GM12878 (cell line): Measurements from ENCODE around the gene SOX10. TPM values are rescaled to one million over a fixed set of nuclear protein-coding genes. Genes with fewer than 3 reads are reported as not detected.

Experiments used
- ATAC-seq: fragments of 200-7000 bp; cut with Tn5 transposase; 3 replicates; pipeline ENCODE4 v1.9.1; 2020; ENCODE audit warnings: mild to moderate bottlenecking, moderate library complexity
- BruUV-seq: library from RNA; stranded (reverse); fragments of 400-500 nt; replicated peaks from 2 replicates; lab custom pipeline; 2021; lab: Mats Ljungman, UMichigan
- CTCF ChIA-PET: fragments of 300-600 bp; sonication (Branson Sonifier 250); formaldehyde crosslinking; extraction: SDS; loops from one replicate; lab custom pipeline; 2021; ENCODE audit warnings: inconsistent platforms; lab: Yijun Ruan, JAX
- POLR2A ChIA-PET: fragments of 350-600 bp; formaldehyde crosslinking; extraction: SDS; loops from one replicate; lab custom pipeline; 2021; ENCODE audit warnings: inconsistent platforms; lab: Charles Lee
- RAD21 ChIA-PET: fragments of 300-600 bp; sonication (Branson Sonifier 250); formaldehyde crosslinking; loops from one replicate; lab custom pipeline; 2023; ENCODE audit warnings: antibody characterized with exemption; ENCODE audit not compliant: unreplicated experiment; lab: Charles Lee
- SMC1A ChIA-PET: fragments of 300-600 bp; sonication (Branson Sonifier 250); formaldehyde crosslinking; loops from one replicate; lab custom pipeline; 2023; ENCODE audit not compliant: unreplicated experiment, uncharacterized antibody; lab: Charles Lee
- DNase-seq: peaks from one replicate; pipeline ENCODE4 v3.0.0-alpha.2; 2011; ENCODE audit warnings: low read depth, low spot score
- FAIRE-seq: peaks from 3 replicates; lab custom pipeline; 2011; peaks lifted over from hg19 to GRCh38; lab: Jason Lieb, UNC
- H2AFZ ChIP-seq: 2 replicates; pipeline ENCODE4 v1.6.0; 2011; ENCODE audit warnings: low read depth, low read length, control low read depth; ENCODE audit not compliant: control insufficient read depth
- H3K27ac ChIP-seq: 2 replicates; pipeline ENCODE4 v1.5.1; 2011; ENCODE audit warnings: control low read depth; ENCODE audit not compliant: control insufficient read depth, insufficient read depth
- H3K27me3 ChIP-seq, 2 experiments: replicated peaks in 1 of 2; 2 replicates each; pipeline versions ENCODE4 v1.6.0 to v1.6.1; 2011; ENCODE audit warnings: low read length in 1 of 2; ENCODE audit not compliant: control insufficient read depth in 2 of 2, insufficient read depth in 2 of 2
- H3K36me3 ChIP-seq, 2 experiments: 2 replicates each; pipeline ENCODE4 v1.5.1; 2011; ENCODE audit warnings: low read length in 1 of 2; ENCODE audit not compliant: control insufficient read depth in 2 of 2, insufficient read depth in 2 of 2
- H3K4me1 ChIP-seq: 2 replicates; pipeline ENCODE4 v1.6.1; 2011; ENCODE audit warnings: mild to moderate bottlenecking, low read length, moderate library complexity, mixed read lengths; ENCODE audit not compliant: control insufficient read depth, insufficient read depth
- H3K4me2 ChIP-seq: 2 replicates; pipeline ENCODE4 v1.6.0; 2011; ENCODE audit warnings: control low read depth; ENCODE audit not compliant: control insufficient read depth, insufficient read depth
- H3K4me3 ChIP-seq: fragments of 200-600 bp; sonication (generic); 2 replicates; pipeline ENCODE4 v1.5.1; 2016
- H3K79me2 ChIP-seq: 2 replicates; pipeline ENCODE4 v1.6.0; 2011; ENCODE audit warnings: low read length; ENCODE audit not compliant: control insufficient read depth, insufficient read depth
- H3K9ac ChIP-seq: 2 replicates; pipeline ENCODE4 v1.8.0; 2011; ENCODE audit warnings: low read length, control low read depth, mixed read lengths; ENCODE audit not compliant: control insufficient read depth, insufficient read depth
- H3K9me3 ChIP-seq: replicated peaks from 3 replicates; pipeline ENCODE4 v1.5.1; 2011; ENCODE audit warnings: mild to moderate bottlenecking, low read length; ENCODE audit not compliant: control insufficient read depth, insufficient read depth
- H4K20me1 ChIP-seq: 2 replicates; pipeline ENCODE4 v1.6.0; 2011; ENCODE audit not compliant: control insufficient read depth, insufficient read depth
- CBX3 ChIP-seq: fragments of 200-600 bp; sonication (generic); IDR thresholded peaks from 2 replicates; pipeline ENCODE4 v1.6.1; 2016; ENCODE audit warnings: low read depth, borderline replicate concordance
- CBX5 ChIP-seq: sonication (generic); IDR thresholded peaks from 2 replicates; pipeline ENCODE4 v1.6.1; 2016; ENCODE audit warnings: low read depth, moderate library complexity, mild to moderate bottlenecking, inconsistent platforms
- CEBPZ ChIP-seq: fragments of 150-350 bp; IDR thresholded peaks from 2 replicates; pipeline ENCODE4 v1.6.1; 2016; ENCODE audit warnings: low read depth, low read length
- FOXM1 ChIP-seq: IDR thresholded peaks from 2 replicates; pipeline ENCODE4 v1.6.1; 2012; ENCODE audit warnings: low read depth, mild to moderate bottlenecking, inconsistent platforms, low read length, moderate library complexity
- PML ChIP-seq: IDR thresholded peaks from 2 replicates; pipeline ENCODE4 v1.6.1; 2012; ENCODE audit warnings: low read length, inconsistent platforms
- ZNF24 ChIP-seq: fragments of 450-650 bp; IDR thresholded peaks from 2 replicates; pipeline ENCODE4 v1.6.1; 2017; ENCODE audit warnings: antibody characterized with exemption, mild to moderate bottlenecking
- ZNF687 ChIP-seq: fragments of 450-650 bp; IDR thresholded peaks from 2 replicates; pipeline ENCODE4 v1.6.1; 2017; ENCODE audit warnings: mild to moderate bottlenecking, moderate library complexity
- WGBS: methylation state at CpG from one replicate; pipeline ENCODE4 v1.1.6; 2016; ENCODE audit warnings: low lambda C conversion rate; ENCODE audit not compliant: insufficient replicate concordance, insufficient coverage; ENCODE audit errors: missing lambda C conversion rate; 5-methylcytosine and 5-hydroxymethylcytosine counted together
- in situ Hi-C: fragments of 300-500 bp; cut with MboI; formaldehyde crosslinking; loops from 9 replicates; pipeline ENCODE4 v1.14.3; 2018; ENCODE audit warnings: mixed read lengths
- intact Hi-C: fragments of 100-400 bp; cut with micrococcal nuclease; formaldehyde crosslinking; loops from one replicate; pipeline ENCODE4 v1.14.2; 2022; ENCODE audit not compliant: unreplicated experiment
- polyA plus RNA-seq, 11 experiments: library from polyadenylated mRNA; depleted of rRNA in 4 of 11; unstranded in 6 of 11; stranded (reverse) in 5 of 11; fragments of >200 nt; fragmentation: Nextera tagmentation in 4 of 11; fragmentation: Illumina TruSeq in 1 of 11; extraction: Ambion mirVana in 4 of 11; extraction: Trizol in 1 of 11; gene quantifications; 1 replicate in 1 of 11; 2 replicates in 10 of 11; pipeline versions ENCODE4 v1.2.1 to v1.2.3, GENCODE V29; 2011 to 2016; ENCODE audit warnings: inconsistent platforms in 2 of 11, missing spikeins in 2 of 11, low read depth in 1 of 11
- total RNA-seq, 4 experiments: library from RNA; depleted of rRNA in 3 of 4; stranded (reverse); fragments of >200 nt in 3 of 4; fragmentation: Illumina TruSeq in 1 of 4; extraction: Trizol in 1 of 4; gene quantifications; 2 replicates each; pipeline versions ENCODE4 v1.2.1 to v1.2.3, GENCODE V29; 2013 to 2021

SOX10 gene
- total and polyA plus RNA-seq, 10 of the 15 experiments (the other 5 are each of a cell fraction or from before 2014, with no cell fraction given) = 0.05 TPM; not detected in 9

GRCh38 chr22:38012604-38013072 lies 28.3 kb upstream of the SOX10 start (continued):
- TF ChIP-seq ZNF687 (no peak), FOXM1 (no peak)

- WGBS = 32% methylated on average over 14 of the region's 14 CpGs
- Histone ChIP-seq H4K20me1 (no peaks in the 10 kb centered on the region), H3K9ac (no peak overlapping the region), H3K4me2 (no peak overlapping the region), H3K4me1 (no peaks in the 10 kb centered on the region), H3K79me2 (no peaks in the 10 kb centered on the region), H3K27me3 (no peaks in the 10 kb centered on the region), H3K9me3 (no peaks in the 10 kb centered on the region), H3K4me3 (no peak overlapping the region), H3K27ac (no peak overlapping the region), H2AFZ (no peak overlapping the region), H3K36me3 (no peaks in the 10 kb centered on the region)
- TF ChIP-seq CBX3 = no peak
- TF ChIP-seq CBX5 = no peak
- TF ChIP-seq PML = no peak
- TF ChIP-seq CEBPZ = no peak
- no peak for TF ChIP-seq ZNF24
- CTCF ChIA-PET = interaction anchor here (0.9 kb wide), 1 partner anchor 14 kb away, joined by 3 read pairs; no protein-coding TSS in a partner anchor
- SMC1A ChIA-PET = interaction anchor here (0.6 kb wide), 1 partner anchor 192 kb away, joined by 3 read pairs; no protein-coding TSS in a partner anchor
- intact Hi-C loops (no loop called here), in situ Hi-C loops (no loop called here)
- RAD21 ChIA-PET = no interaction called here
- ATAC-seq (no peak; the same call in 2 of the 3 replicates), DNase-seq (no peak), FAIRE-seq (no peak)
- BruUV-seq = no TSS peak
- POLR2A ChIA-PET = interaction anchor here (0.5 kb wide), 1 partner anchor 152 kb away, joined by 3 read pairs; no protein-coding TSS in a partner anchor
Observed at GRCh38 chr22:38009000-38009806, 24.8 kb upstream of the SOX10 start.
